ENCODE measurements around the gene FYB1.

FYB1 gene

GRCh38 chr5:39104221-39104620, 115.1 kb downstream of the FYB1 start:
- DNase-seq (ENCODE audit: low read depth) = no peak
- no peak overlapping the region for H3K4me3 ChIP-seq (ENCODE audit: low read depth, low read length)
- TF ChIP-seq, protein P1, sequence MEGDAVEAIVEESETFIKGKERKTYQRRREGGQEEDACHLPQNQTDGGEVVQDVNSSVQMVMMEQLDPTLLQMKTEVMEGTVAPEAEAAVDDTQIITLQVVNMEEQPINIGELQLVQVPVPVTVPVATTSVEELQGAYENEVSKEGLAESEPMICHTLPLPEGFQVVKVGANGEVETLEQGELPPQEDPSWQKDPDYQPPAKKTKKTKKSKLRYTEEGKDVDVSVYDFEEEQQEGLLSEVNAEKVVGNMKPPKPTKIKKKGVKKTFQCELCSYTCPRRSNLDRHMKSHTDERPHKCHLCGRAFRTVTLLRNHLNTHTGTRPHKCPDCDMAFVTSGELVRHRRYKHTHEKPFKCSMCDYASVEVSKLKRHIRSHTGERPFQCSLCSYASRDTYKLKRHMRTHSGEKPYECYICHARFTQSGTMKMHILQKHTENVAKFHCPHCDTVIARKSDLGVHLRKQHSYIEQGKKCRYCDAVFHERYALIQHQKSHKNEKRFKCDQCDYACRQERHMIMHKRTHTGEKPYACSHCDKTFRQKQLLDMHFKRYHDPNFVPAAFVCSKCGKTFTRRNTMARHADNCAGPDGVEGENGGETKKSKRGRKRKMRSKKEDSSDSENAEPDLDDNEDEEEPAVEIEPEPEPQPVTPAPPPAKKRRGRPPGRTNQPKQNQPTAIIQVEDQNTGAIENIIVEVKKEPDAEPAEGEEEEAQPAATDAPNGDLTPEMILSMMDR (IDR thresholded peaks at IDR 0.05; ENCODE audit: low read depth, low read length, missing control alignments) = no peak
- in situ Hi-C loops (cut with HindIII; ENCODE audit: low sequenced_read_pairs) = no loop called here

DNA sequence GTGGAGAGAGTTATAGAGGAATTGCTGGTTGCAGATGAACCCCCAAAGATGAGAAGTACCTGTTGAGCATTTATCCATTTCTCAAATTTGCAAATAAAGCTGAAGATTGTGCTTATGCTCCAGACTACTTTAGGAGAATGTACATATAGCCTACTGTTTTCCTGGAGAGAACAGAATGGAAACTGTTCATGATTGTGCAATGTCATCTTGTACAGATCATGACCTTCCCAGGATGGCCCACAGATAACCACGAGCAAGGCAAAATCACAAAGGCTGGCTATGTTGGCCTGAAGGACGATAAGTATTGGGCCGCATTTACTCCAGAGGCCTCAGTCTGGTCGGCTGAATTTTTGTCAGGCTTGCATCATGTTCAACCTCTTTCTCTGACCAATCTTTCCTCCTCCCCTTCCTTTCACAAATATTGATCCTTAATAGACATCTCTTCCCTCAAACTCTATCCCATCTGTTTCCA, 116.6 kb downstream of the FYB1 start:
- in situ Hi-C loops (cut with HindIII; ENCODE audit: low sequenced_read_pairs) = no loop called here
- no peak for DNase-seq (ENCODE audit: low read depth)
- no peak overlapping the region for H3K4me3 ChIP-seq (ENCODE audit: low read depth, low read length)
- TF ChIP-seq, protein P1 (IDR thresholded peaks at IDR 0.05; ENCODE audit: low read depth, low read length, missing control alignments) = no peak

- in situ Hi-C loops (cut with HindIII; ENCODE audit: low sequenced_read_pairs) = no loop called here
- peak; percentile 81 for DNase-seq (ENCODE audit: low read depth)
- TF ChIP-seq, protein P1 (IDR thresholded peaks at IDR 0.05; ENCODE audit: low read depth, low read length, missing control alignments) = no peak
- no peak overlapping the region for H3K4me3 ChIP-seq (ENCODE audit: low read depth, low read length)
Measured at GRCh38 chr5:39100851-39101396, 118.4 kb downstream of the FYB1 start.

DNA sequence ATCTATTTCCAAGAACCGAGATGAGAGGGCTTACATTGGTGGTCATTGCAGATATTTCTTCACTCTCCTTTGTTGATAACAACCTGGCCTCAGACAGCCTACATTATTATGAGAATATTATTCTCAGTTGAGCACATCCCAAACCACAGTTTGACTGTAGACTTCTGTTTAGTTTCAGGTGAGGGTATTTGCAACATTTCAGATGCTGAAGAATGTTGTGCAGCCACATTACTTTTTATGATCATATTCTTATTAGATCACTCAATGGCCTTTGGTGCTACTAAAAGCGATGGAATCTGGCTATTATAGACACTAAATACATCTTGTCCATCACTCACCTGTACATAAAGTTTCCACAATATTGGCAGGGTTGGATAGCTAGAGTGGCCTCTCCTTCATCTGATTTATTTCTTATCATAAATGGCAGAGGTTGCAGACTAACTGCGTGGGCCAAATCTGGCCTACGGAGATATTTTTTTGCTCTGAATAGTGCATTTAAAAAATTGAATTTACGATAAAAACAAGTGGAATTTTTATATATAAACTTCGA, 119.0 kb downstream of the FYB1 start:
- TF ChIP-seq, protein P1 (IDR thresholded peaks at IDR 0.05; ENCODE audit: low read depth, low read length, missing control alignments) = no peak
- no peak for DNase-seq (ENCODE audit: low read depth)
- H3K4me3 ChIP-seq (ENCODE audit: low read depth, low read length) = no peak overlapping the region
- in situ Hi-C loops (cut with HindIII; ENCODE audit: low sequenced_read_pairs) = no loop called here

DNA sequence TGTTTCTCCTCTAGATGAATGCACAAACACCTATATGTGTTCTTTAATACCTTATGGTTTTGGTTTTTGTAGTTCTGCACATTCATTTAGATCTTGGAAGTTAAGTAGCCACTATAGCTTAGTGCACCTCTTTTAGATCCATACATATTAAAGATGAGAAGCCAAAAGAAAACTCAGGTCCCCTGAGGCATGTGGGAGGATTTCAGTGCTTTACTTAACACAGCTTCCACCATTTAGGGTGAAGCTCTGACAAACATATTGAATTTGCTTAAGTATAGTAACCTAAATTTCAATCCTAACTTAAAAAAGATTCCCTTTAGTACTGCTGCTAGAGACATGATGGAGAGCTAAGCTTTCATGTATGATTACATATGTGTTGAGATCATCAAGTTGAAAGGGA, 119.5 kb downstream of the FYB1 start:
- no peak for DNase-seq (ENCODE audit: low read depth)
- in situ Hi-C loops (cut with HindIII; ENCODE audit: low sequenced_read_pairs) = no loop called here
- no peak overlapping the region for H3K4me3 ChIP-seq (ENCODE audit: low read depth, low read length)
- TF ChIP-seq, protein P1 (IDR thresholded peaks at IDR 0.05; ENCODE audit: low read depth, low read length, missing control alignments) = no peak

DNA sequence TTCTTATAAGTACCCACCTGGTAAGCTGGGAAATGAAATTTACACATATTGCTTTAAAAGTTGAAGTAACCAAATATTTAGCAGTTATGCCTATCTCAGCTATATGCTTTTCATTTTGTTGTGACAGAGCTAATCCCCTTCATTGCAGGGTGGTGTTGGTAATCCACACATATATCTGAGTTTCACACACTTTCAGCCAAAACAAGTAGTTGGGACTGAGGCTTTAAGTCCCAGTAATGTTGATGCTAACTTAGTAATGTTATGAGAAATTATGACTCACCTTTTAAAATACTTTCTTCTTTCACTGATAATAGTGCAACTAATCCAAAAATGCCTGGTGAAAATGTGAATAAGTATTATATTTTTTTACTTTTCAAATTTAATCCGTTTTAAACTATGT, 126.0 kb downstream of the FYB1 start:
- in situ Hi-C loops (cut with HindIII; ENCODE audit: low sequenced_read_pairs) = no loop called here
- H3K4me3 ChIP-seq (ENCODE audit: low read depth, low read length) = no peak overlapping the region
- no peak for DNase-seq (ENCODE audit: low read depth)
- TF ChIP-seq, protein P1 (IDR thresholded peaks at IDR 0.05; ENCODE audit: low read depth, low read length, missing control alignments) = no peak
